MG63 (cell line): ENCODE data around the gene EDC4. TPM values are rescaled to one million over a fixed set of nuclear protein-coding genes. Genes with fewer than 3 reads are reported as not detected.
"Not testable (repeated sequence)": the region's sequence is repeated elsewhere in the genome, so short reads cannot be mapped to it uniquely, and the experiment has no call there.

Experiments
- DNase-seq: peaks from one replicate; pipeline ENCODE4 v3.0.0-alpha.2; 2020
- H3K27me3 ChIP-seq: fragments of 250-450 bp; sonication (Bioruptor Pico); 2 replicates; pipeline ENCODE4 v1.5.1; 2020; ENCODE audit warnings: mild to moderate bottlenecking, moderate library complexity
- H3K36me3 ChIP-seq: fragments of 250-450 bp; sonication (Bioruptor Pico); 2 replicates; pipeline ENCODE4 v1.5.1; 2020; ENCODE audit warnings: mild to moderate bottlenecking, moderate library complexity
- H3K4me3 ChIP-seq: fragments of 250-450 bp; sonication (Bioruptor Pico); 2 replicates; pipeline ENCODE4 v1.5.1; 2020; ENCODE audit warnings: mild to moderate bottlenecking, moderate library complexity
- H3K9me3 ChIP-seq: fragments of 250-450 bp; sonication (Bioruptor Pico); 2 replicates; pipeline ENCODE4 v1.5.1; 2020; ENCODE audit warnings: mild to moderate bottlenecking, moderate library complexity
- total RNA-seq: library from RNA; depleted of rRNA; stranded (reverse); fragments of >200 nt; shearing (Covaris generic); gene quantifications from 2 replicates; pipeline ENCODE4 v1.2.3, GENCODE V29; 2014; ENCODE audit warnings: low replicate concordance

Gene EDC4
- total RNA-seq, 1 experiment from 2014 or later, result 38.6 TPM

DNA sequence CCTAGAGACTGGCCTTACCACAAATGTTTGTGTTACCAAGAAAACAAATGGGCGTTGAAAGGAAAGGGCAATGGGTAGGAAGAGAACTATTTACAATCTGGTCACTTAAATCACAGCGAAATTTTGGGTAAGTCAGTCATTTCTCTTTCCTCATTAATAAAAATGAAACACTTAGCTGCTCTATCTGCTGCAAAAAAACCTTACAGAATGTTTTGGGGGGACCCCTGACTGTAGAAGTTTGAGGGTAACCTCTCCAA is 26.9 kb upstream of the EDC4 start:
- Histone ChIP-seq H3K27me3 (no peaks in the 10 kb centered on the region), H3K36me3 (peaks cover 12% of the 10 kb centered on the region), H3K9me3 (no peaks in the 10 kb centered on the region), H3K4me3 (peak overlapping the region; percentile 78)
- DNase-seq, result no peak

GRCh38 chr16:67846320-67847063 is 26.4 kb upstream of the EDC4 start, which contains the start of gene NUTF2:
TSS of gene NUTF2 (plus strand) at chr16:67846933. CDS start at chr16:67865131, 18,198 bp downstream.
- no peaks in the 10 kb centered on the region for H3K27me3 ChIP-seq
- peak; percentile 95 for DNase-seq
- no peaks in the 10 kb centered on the region for H3K9me3 ChIP-seq
- H3K36me3 ChIP-seq, result peaks cover 12% of the 10 kb centered on the region
- H3K4me3 ChIP-seq, result peak within 1 kb of the TSS; percentile 78

GRCh38 chr16:67847064-67847861 is 25.6 kb upstream of the EDC4 start, which contains the start of gene CENPT:
TSS of gene CENPT (minus strand) at chr16:67847693. CDS start at chr16:67833859, 13,834 bp downstream.
- DNase-seq, result peak; percentile 53
- Histone ChIP-seq H3K9me3 (no peaks in the 10 kb centered on the region), H3K36me3 (peaks cover 12% of the 10 kb centered on the region), H3K27me3 (no peaks in the 10 kb centered on the region), H3K4me3 (peak within 1 kb of the TSS; percentile 78)

GRCh38 chr16:67848118-67848517 is 24.7 kb upstream of the EDC4 start:
- Histone ChIP-seq H3K36me3 (peaks cover 12% of the 10 kb centered on the region), H3K4me3 (peak overlapping the region; percentile 78), H3K27me3 (no peaks in the 10 kb centered on the region), H3K9me3 (no peaks in the 10 kb centered on the region)
- DNase-seq, result no peak

DNA sequence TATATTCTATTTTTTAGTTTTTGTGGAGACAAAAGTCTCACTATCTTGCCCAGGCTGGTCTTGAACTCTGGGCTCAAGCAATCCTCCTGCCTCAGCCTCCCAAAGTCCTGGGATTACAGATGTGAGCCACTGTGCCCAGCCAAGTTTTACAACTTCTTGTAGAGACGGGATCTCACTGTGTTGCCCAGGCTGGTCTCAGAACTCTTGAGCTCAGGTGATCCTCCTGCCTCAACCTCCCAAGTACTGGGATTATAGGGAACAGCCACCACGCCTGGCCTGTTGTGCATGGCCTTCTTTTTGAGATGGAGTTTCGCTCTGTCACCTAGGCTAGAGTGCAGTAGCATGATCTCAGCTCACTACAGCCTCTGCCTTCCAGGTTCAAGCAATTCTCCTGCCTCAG is 19.2 kb upstream of the EDC4 start:
- no peak for DNase-seq
- Histone ChIP-seq H3K9me3 (no peaks in the 10 kb centered on the region), H3K4me3 (no peak overlapping the region), H3K36me3 (peaks cover 11% of the 10 kb centered on the region), H3K27me3 (no peaks in the 10 kb centered on the region)

DNA sequence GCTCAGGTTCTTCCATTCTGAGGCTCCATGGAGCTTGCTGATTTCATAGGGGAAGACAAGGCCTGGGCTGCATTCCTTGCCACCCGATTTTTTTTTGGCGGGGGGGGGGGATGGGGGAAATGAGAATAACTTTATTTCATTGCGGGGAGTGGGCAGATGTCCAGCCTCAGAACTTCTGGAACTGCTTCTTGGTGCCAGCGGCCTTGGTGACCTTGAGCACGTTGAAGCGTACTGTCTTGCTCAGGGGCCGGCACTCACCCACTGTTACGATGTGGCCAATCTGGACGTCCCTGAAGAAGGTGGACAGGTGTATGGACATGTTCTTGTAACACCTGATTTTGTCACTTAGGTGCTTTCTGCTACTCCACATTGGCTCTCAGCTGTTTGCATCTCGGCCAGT is 17.1 kb upstream of the EDC4 start:
- peaks cover 14% of the 10 kb centered on the region for H3K36me3 ChIP-seq
- H3K9me3 ChIP-seq, result no peaks in the 10 kb centered on the region
- no peak for DNase-seq
- no peak overlapping the region for H3K4me3 ChIP-seq
- no peaks in the 10 kb centered on the region for H3K27me3 ChIP-seq

DNA sequence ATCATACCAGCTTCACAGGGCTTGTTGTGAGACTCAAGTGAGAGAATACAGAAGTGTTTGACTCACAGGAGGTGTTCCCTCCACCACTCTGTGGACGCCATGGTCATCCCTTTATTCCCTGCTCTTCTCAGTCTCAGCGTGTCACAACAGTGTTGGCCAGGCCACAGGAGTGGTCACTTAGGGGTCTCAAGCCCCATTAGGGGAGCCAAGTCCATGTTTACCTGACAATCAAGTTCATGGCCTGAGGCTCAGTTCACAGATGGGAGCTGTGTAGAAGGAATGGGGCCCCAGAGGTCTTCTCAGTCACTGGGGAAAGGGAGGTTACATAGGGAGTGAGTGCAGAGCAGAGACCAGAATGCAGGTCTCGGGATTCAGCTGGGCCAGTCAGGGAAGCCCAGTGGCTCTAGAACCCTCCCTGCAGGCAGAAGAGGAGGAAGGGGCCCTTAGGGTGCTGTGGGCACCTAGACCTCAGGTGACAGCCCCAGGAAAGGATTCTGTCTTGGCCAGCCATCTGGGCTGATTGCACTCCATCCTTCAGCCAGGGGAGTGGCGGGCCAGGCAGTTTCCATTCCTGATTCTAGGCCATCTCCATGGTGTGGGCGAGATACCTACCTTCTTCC is 15.8 kb upstream of the EDC4 start:
- DNase-seq, result no peak
- H3K27me3 ChIP-seq, result no peaks in the 10 kb centered on the region
- no peaks in the 10 kb centered on the region for H3K9me3 ChIP-seq
- H3K36me3 ChIP-seq, result peaks cover 22% of the 10 kb centered on the region
- no peak overlapping the region for H3K4me3 ChIP-seq

DNA sequence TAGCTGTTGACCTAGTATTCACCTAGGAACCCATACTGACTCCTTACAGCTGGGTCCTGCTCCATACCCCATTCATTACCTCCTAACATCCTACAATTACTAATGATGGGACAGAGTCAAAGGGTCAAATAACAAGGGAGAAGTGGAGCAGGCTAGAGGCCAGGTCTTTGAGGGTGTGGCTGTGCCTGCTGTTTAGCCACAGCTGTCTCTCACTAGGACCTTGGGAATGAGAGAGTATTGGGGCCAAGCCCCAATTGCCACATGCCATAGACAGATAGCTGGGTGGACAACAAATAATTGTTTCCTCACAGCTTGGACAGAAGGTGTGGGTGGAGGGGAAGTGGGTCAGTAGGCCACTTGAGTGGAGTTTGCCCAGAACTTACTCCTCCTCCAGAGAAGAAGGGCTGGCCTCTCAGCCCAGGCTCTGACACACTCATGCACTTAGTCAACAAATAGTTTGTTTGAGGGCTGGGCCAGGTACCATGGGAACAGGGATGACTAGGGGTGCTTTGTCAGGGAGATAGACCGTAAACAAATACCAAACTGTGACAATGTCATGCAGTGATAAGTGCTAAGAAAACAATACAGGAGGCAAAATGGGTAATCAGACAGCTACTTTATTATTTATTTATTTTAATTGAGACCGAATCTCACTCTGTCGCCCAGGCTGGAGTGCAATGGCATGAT is 15.2 kb upstream of the EDC4 start:
- Histone ChIP-seq H3K4me3 (no peak overlapping the region), H3K27me3 (no peaks in the 10 kb centered on the region), H3K36me3 (peaks cover 22% of the 10 kb centered on the region), H3K9me3 (no peaks in the 10 kb centered on the region)
- peak; percentile 87 for DNase-seq

GRCh38 chr16:67858500-67858899 is 14.4 kb upstream of the EDC4 start:
- DNase-seq, result no peak
- Histone ChIP-seq H3K27me3 (no peaks in the 10 kb centered on the region), H3K36me3 (peaks cover 22% of the 10 kb centered on the region), H3K4me3 (no peak overlapping the region), H3K9me3 (no peaks in the 10 kb centered on the region)

- Histone ChIP-seq H3K36me3 (peaks cover 32% of the 10 kb centered on the region), H3K27me3 (no peaks in the 10 kb centered on the region), H3K4me3 (no peak overlapping the region), H3K9me3 (no peaks in the 10 kb centered on the region)
- DNase-seq, result peak; percentile 34
Observed at GRCh38 chr16:67860589-67861398, 12.1 kb upstream of the EDC4 start.

- H3K27me3 ChIP-seq, result no peaks in the 10 kb centered on the region
- no peak overlapping the region for H3K4me3 ChIP-seq
- no peak for DNase-seq
- H3K36me3 ChIP-seq, result peaks cover 33% of the 10 kb centered on the region
- H3K9me3 ChIP-seq, result no peaks in the 10 kb centered on the region
Observed at GRCh38 chr16:67861877-67862276, 11.0 kb upstream of the EDC4 start.

- H3K9me3 ChIP-seq, result no peaks in the 10 kb centered on the region
- no peak for DNase-seq
- H3K4me3 ChIP-seq, result no peak overlapping the region
- H3K27me3 ChIP-seq, result no peaks in the 10 kb centered on the region
- H3K36me3 ChIP-seq, result peaks cover 40% of the 10 kb centered on the region
Observed at GRCh38 chr16:67862623-67863583, 9.9 kb upstream of the EDC4 start.

- not testable (repeated sequence) for DNase-seq, H3K4me3 ChIP-seq, H3K9me3 ChIP-seq, H3K27me3 ChIP-seq
- peaks cover 43% of the 10 kb centered on the region for H3K36me3 ChIP-seq
Observed at GRCh38 chr16:67864044-67864443, 8.8 kb upstream of the EDC4 start.

GRCh38 chr16:67864594-67864993 is 8.3 kb upstream of the EDC4 start:
- no peaks in the 10 kb centered on the region for H3K27me3 ChIP-seq
- no peak for DNase-seq
- no peak overlapping the region for H3K4me3 ChIP-seq
- H3K9me3 ChIP-seq, result no peaks in the 10 kb centered on the region
- H3K36me3 ChIP-seq, result peaks cover 48% of the 10 kb centered on the region

- Histone ChIP-seq H3K27me3 (no peaks in the 10 kb centered on the region), H3K9me3 (no peaks in the 10 kb centered on the region), H3K4me3 (no peak overlapping the region), H3K36me3 (peaks cover 51% of the 10 kb centered on the region)
- peak; percentile 44 for DNase-seq
Observed at GRCh38 chr16:67865318-67865717, 7.5 kb upstream of the EDC4 start.
